ENCODE measurements around the gene SDC4.

The SDC4 gene

DNA sequence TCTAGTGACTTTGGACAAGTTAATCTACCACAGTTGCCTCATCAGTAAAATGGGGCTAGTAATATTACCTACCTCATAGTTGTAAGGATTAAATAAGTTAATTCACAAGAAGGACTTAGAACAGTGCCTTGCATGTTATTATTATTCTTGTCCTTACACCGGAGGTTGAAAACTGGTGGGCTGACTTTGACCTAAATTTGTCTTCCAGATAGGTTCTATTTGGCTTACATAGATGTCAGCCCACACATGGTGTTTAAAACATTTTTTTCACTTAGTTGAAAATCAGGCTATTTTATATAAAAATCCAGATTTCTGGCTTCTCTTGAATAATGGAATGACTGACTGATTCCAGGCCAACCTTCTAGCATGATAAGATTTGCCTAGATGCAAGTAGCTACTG lies 18.0 kb upstream of the SDC4 start:
- no peak for DNase-seq

DNA sequence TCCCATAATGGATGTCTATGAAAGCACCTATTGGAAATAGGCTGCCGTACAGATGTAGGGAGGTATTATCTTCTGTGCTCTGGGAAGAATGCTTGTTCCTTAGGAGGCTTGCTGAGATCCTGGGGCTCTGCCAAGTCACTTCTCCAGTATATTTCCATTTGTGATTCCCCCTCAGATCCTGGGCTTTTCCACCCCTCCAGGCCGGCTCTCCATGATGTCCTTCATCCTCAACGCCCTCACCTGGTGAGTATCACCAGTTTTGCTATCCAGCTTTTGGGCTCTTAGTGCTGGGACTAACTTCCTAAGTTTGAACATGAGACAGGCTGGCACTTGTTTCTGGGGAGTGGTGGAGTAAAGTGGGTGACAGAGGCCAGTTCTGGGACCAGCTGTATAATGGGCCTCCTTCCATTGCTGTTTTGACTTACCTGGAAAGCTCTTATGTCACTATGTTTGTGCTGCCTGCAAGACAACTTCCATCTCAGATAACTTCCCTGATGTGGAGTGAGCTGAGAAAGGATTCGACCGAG lies 17.3 kb upstream of the SDC4 start:
- Histone ChIP-seq H3K4me2 (ENCODE audit: low read depth, low read length) (no peak overlapping the region), H3K4me3 (ENCODE audit: low read length) (no peak overlapping the region), H3K79me2 (ENCODE audit: low read length) (peaks cover 39% of the 10 kb centered on the region), H4K20me1 (ENCODE audit: insufficient read depth, low read length) (no peaks in the 10 kb centered on the region), H2AFZ (ENCODE audit: low read length) (no peak overlapping the region), H3K4me1 (ENCODE audit: low read length) (peaks cover 28% of the 10 kb centered on the region), H3F3A (ENCODE audit: insufficient read depth, low read length) (peaks cover 29% of the 10 kb centered on the region), H3K9ac (ENCODE audit: low read length) (no peak overlapping the region), H3K27me3 (replicated peaks; ENCODE audit: insufficient read depth, low read length) (no peaks in the 10 kb centered on the region), H3K36me3 (replicated peaks; ENCODE audit: insufficient read depth, low read length) (no peaks in the 10 kb centered on the region), H3K9me3 (replicated peaks; ENCODE audit: insufficient read depth, low read length) (no peaks in the 10 kb centered on the region), H3K27ac (ENCODE audit: low read length) (no peak overlapping the region), H3K9me2 (replicated peaks; ENCODE audit: insufficient read depth, low read length) (no peaks in the 10 kb centered on the region)
- TF ChIP-seq EZH2phosphoT487 (IDR thresholded peaks at IDR 0.05; ENCODE audit: low read length) (no peak), EZH2 (optimal IDR thresholded peaks at IDR 0.05; ENCODE audit: low read depth, low read length) (no peak)
- TF ChIP-seq, protein P1, sequence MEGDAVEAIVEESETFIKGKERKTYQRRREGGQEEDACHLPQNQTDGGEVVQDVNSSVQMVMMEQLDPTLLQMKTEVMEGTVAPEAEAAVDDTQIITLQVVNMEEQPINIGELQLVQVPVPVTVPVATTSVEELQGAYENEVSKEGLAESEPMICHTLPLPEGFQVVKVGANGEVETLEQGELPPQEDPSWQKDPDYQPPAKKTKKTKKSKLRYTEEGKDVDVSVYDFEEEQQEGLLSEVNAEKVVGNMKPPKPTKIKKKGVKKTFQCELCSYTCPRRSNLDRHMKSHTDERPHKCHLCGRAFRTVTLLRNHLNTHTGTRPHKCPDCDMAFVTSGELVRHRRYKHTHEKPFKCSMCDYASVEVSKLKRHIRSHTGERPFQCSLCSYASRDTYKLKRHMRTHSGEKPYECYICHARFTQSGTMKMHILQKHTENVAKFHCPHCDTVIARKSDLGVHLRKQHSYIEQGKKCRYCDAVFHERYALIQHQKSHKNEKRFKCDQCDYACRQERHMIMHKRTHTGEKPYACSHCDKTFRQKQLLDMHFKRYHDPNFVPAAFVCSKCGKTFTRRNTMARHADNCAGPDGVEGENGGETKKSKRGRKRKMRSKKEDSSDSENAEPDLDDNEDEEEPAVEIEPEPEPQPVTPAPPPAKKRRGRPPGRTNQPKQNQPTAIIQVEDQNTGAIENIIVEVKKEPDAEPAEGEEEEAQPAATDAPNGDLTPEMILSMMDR (IDR thresholded peaks at IDR 0.05; ENCODE audit: low read length) = no peak
- DNase-seq = no peak

More for the DNA sequence above, 18.0 kb upstream of the SDC4 start:
- no peaks in the 10 kb centered on the region for H3K9me3 ChIP-seq (replicated peaks; ENCODE audit: insufficient read depth, low read length)
- TF ChIP-seq EZH2 (optimal IDR thresholded peaks at IDR 0.05; ENCODE audit: low read depth, low read length) (no peak), EZH2phosphoT487 (IDR thresholded peaks at IDR 0.05; ENCODE audit: low read length) (no peak)
- TF ChIP-seq, protein P1 (IDR thresholded peaks at IDR 0.05; ENCODE audit: low read length) = no peak
- H3K79me2 ChIP-seq (ENCODE audit: low read length) = peaks cover 39% of the 10 kb centered on the region
- H2AFZ ChIP-seq (ENCODE audit: low read length) = no peak overlapping the region
- no peaks in the 10 kb centered on the region for H3K27me3 ChIP-seq (replicated peaks; ENCODE audit: insufficient read depth, low read length)
- H3K4me2 ChIP-seq (ENCODE audit: low read depth, low read length) = no peak overlapping the region
- no peaks in the 10 kb centered on the region for H3K36me3 ChIP-seq (replicated peaks; ENCODE audit: insufficient read depth, low read length)
- no peaks in the 10 kb centered on the region for H4K20me1 ChIP-seq (ENCODE audit: insufficient read depth, low read length)
- H3K9ac ChIP-seq (ENCODE audit: low read length) = no peak overlapping the region
- peaks cover 29% of the 10 kb centered on the region for H3F3A ChIP-seq (ENCODE audit: insufficient read depth, low read length)
- no peak overlapping the region for H3K4me3 ChIP-seq (ENCODE audit: low read length)
- H3K27ac ChIP-seq (ENCODE audit: low read length) = no peak overlapping the region
- no peaks in the 10 kb centered on the region for H3K9me2 ChIP-seq (replicated peaks; ENCODE audit: insufficient read depth, low read length)
- H3K4me1 ChIP-seq (ENCODE audit: low read length) = peaks cover 28% of the 10 kb centered on the region

DNA sequence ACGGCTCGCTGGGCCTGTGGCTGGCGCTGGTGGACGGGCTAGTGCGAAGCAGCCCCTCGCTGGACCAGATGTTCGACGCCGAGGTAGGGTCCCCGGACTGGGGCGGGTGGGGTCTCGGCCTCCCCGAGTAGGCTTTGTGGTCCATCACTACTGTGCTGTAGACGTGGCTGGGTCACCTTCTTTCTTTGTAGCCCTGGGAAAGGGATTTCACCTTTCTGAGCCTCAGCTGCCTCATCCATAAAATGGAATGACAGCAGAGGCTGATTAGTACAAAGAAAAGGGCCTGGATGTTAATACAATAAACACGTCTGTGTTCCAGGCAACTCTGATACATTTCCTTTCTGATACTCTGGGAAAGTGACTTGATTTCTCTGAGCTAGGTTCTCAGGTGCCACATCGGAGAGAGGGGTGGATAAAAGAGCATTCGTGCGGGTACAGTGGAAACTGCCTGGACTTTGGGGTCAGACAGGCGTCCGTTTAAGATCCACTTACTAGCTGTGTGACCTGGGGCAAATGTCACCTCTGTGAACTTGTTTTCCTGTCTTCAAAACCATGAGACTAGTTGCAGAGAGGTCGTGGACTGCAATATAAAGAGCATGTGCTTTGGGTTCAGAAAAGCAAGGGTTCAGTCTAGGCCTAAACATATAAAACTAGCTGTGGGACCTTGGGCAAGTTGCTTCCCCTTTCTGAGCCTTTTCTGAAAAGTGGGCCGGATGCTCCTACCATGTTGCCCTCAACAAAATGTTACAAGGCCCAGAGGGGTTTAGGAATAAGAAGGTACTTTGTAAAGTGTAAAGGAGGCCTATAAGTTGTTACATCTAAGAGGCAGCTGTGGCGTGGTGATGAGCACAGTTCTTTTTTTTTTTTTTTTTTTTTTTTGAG lies 15.6 kb upstream of the SDC4 start:
- Histone ChIP-seq H3K9ac (ENCODE audit: low read length) (peak overlapping the region; percentile 87; the same call in 1 of the 2 replicates), H3K36me3 (replicated peaks; ENCODE audit: insufficient read depth, low read length) (no peaks in the 10 kb centered on the region), H3K9me3 (replicated peaks; ENCODE audit: insufficient read depth, low read length) (no peaks in the 10 kb centered on the region), H3F3A (ENCODE audit: insufficient read depth, low read length) (peaks cover 25% of the 10 kb centered on the region), H4K20me1 (ENCODE audit: insufficient read depth, low read length) (no peaks in the 10 kb centered on the region), H3K27ac (ENCODE audit: low read length) (peak overlapping the region; percentile 86; the same call in 1 of the 2 replicates), H3K4me1 (ENCODE audit: low read length) (peaks cover 23% of the 10 kb centered on the region), H3K79me2 (ENCODE audit: low read length) (peaks cover 39% of the 10 kb centered on the region), H3K9me2 (replicated peaks; ENCODE audit: insufficient read depth, low read length) (no peaks in the 10 kb centered on the region), H3K27me3 (replicated peaks; ENCODE audit: insufficient read depth, low read length) (no peaks in the 10 kb centered on the region), H3K4me3 (ENCODE audit: low read length) (peak overlapping the region; percentile 95), H2AFZ (ENCODE audit: low read length) (peak overlapping the region; percentile 92), H3K4me2 (ENCODE audit: low read depth, low read length) (peak overlapping the region; percentile 97)
- no peak for DNase-seq
- TF ChIP-seq EZH2 (optimal IDR thresholded peaks at IDR 0.05; ENCODE audit: low read depth, low read length) (no peak), EZH2phosphoT487 (IDR thresholded peaks at IDR 0.05; ENCODE audit: low read length) (no peak)
- TF ChIP-seq, protein P1 (IDR thresholded peaks at IDR 0.05; ENCODE audit: low read length) = no peak
